WTC11 (cell line): ENCODE measurements around the gene MEGF8. TPM values are rescaled to one million over a fixed set of nuclear protein-coding genes. Genes with fewer than 3 reads are reported as not detected.

Experiments used
- ATAC-seq: fragments of 200-7000 bp; cut with Tn5 transposase; 2 replicates; pipeline ENCODE4 v1.10.0; 2021; ENCODE audit warnings: mild to moderate bottlenecking, moderate library complexity
- CTCF ChIA-PET: fragments of 300-600 bp; sonication (Branson Sonifier 250); formaldehyde crosslinking; loops from one replicate; lab custom pipeline; 2021; ENCODE audit warnings: antibody characterized with exemption; lab: Charles Lee
- POLR2A ChIA-PET: fragments of 350-600 bp; sonication (Branson Sonifier 250); formaldehyde crosslinking; loops from one replicate; lab custom pipeline; 2021; ENCODE audit warnings: antibody characterized with exemption; lab: Charles Lee
- DNase-seq: peaks from one replicate; pipeline ENCODE4 v3.0.0; 2021; ENCODE audit warnings: low spot score
- H3K27ac Mint-ChIP-seq: 2 replicates; pipeline ENCODE4 v1.8.0; 2021; ENCODE audit warnings: mixed read lengths
- H3K27me3 Mint-ChIP-seq: 2 replicates; pipeline ENCODE4 v1.8.0; 2021; ENCODE audit warnings: low read depth, mild to moderate bottlenecking, moderate library complexity, mixed read lengths
- H3K36me3 Mint-ChIP-seq: 2 replicates; pipeline ENCODE4 v1.8.0; 2021; ENCODE audit warnings: mixed read lengths
- H3K4me1 Mint-ChIP-seq: 2 replicates; pipeline ENCODE4 v1.8.0; 2022; ENCODE audit warnings: mixed read lengths
- H3K4me3 Mint-ChIP-seq: 2 replicates; pipeline ENCODE4 v1.8.0; 2021; ENCODE audit warnings: mild to moderate bottlenecking, moderate library complexity, mixed read lengths
- H3K9me3 Mint-ChIP-seq: 2 replicates; pipeline ENCODE4 v1.8.0; 2021; ENCODE audit warnings: mixed read lengths
- ATF1 ChIP-seq: sonication (generic); formaldehyde crosslinking; IDR thresholded peaks from 2 replicates; pipeline ENCODE4 v1.8.1; 2023; ENCODE audit warnings: mild to moderate bottlenecking, moderate library complexity, missing genetic modification reagents
- CTCF ChIP-seq: fragments of 200-600 bp; IDR thresholded peaks from 2 replicates; pipeline ENCODE4 v1.8.0; 2022; ENCODE audit warnings: antibody characterized with exemption
- E2F1 ChIP-seq: sonication (generic); formaldehyde crosslinking; IDR thresholded peaks from 2 replicates; pipeline ENCODE4 v1.8.0; 2022; ENCODE audit warnings: mild to moderate bottlenecking, missing genetic modification reagents
- FOXK1 ChIP-seq: sonication (generic); formaldehyde crosslinking; IDR thresholded peaks from 2 replicates; pipeline ENCODE4 v1.8.0; 2022; ENCODE audit warnings: mild to moderate bottlenecking, moderate library complexity, missing genetic modification reagents
- FOXP4 ChIP-seq: sonication (generic); formaldehyde crosslinking; IDR thresholded peaks from 2 replicates; pipeline ENCODE4 v1.8.0; 2022; ENCODE audit warnings: mild to moderate bottlenecking, missing genetic modification reagents
- GABPB1 ChIP-seq: sonication (generic); formaldehyde crosslinking; IDR thresholded peaks from 2 replicates; pipeline ENCODE4 v1.8.1; 2023; ENCODE audit warnings: mild to moderate bottlenecking, missing genetic modification reagents
- HMGXB4 ChIP-seq: sonication (generic); formaldehyde crosslinking; IDR thresholded peaks from 2 replicates; pipeline ENCODE4 v1.8.1; 2023; ENCODE audit warnings: mild to moderate bottlenecking, moderate library complexity, missing genetic modification reagents
- MAX ChIP-seq: sonication (generic); formaldehyde crosslinking; IDR thresholded peaks from 2 replicates; pipeline ENCODE4 v1.8.0; 2022; ENCODE audit warnings: mild to moderate bottlenecking, missing genetic modification reagents
- MXD4 ChIP-seq: fragments of 250-450 bp; sonication (Bioruptor Pico); IDR thresholded peaks from 2 replicates; pipeline ENCODE4 v1.8.0; 2021; ENCODE audit warnings: mild to moderate bottlenecking, moderate library complexity, borderline replicate concordance
- NFE2L1 ChIP-seq: sonication (generic); formaldehyde crosslinking; IDR thresholded peaks from 2 replicates; pipeline ENCODE4 v1.8.1; 2023; ENCODE audit warnings: missing genetic modification reagents
- NFYB ChIP-seq: sonication (generic); formaldehyde crosslinking; conservative IDR thresholded peaks from 2 replicates; pipeline ENCODE4 v1.8.0; 2022; ENCODE audit warnings: low read depth, missing genetic modification reagents
- NR2C2 ChIP-seq: sonication (generic); formaldehyde crosslinking; IDR thresholded peaks from 2 replicates; pipeline ENCODE4 v1.8.0; 2022; ENCODE audit warnings: mild to moderate bottlenecking, missing genetic modification reagents
- RELA ChIP-seq: sonication (generic); formaldehyde crosslinking; IDR thresholded peaks from 2 replicates; pipeline ENCODE4 v1.8.1; 2022; ENCODE audit warnings: missing genetic modification reagents, mild to moderate bottlenecking, borderline replicate concordance
- SP1 ChIP-seq: sonication (generic); formaldehyde crosslinking; conservative IDR thresholded peaks from 2 replicates; pipeline ENCODE4 v1.8.1; 2022; ENCODE audit warnings: missing genetic modification reagents
- USF2 ChIP-seq: sonication (generic); formaldehyde crosslinking; IDR thresholded peaks from 2 replicates; pipeline ENCODE4 v1.8.1; 2023; ENCODE audit warnings: mild to moderate bottlenecking, missing genetic modification reagents, moderate library complexity
- ZBTB43 ChIP-seq: sonication (generic); formaldehyde crosslinking; IDR thresholded peaks from 2 replicates; pipeline ENCODE4 v1.8.1; 2023; ENCODE audit warnings: mild to moderate bottlenecking, missing genetic modification reagents
- ZNF232 ChIP-seq: sonication (generic); formaldehyde crosslinking; IDR thresholded peaks from 2 replicates; pipeline ENCODE4 v1.8.0; 2022; ENCODE audit warnings: mild to moderate bottlenecking, missing genetic modification reagents
- ZNF317 ChIP-seq: sonication (generic); formaldehyde crosslinking; IDR thresholded peaks from 2 replicates; pipeline ENCODE4 v1.8.1; 2023; ENCODE audit warnings: low read depth, mild to moderate bottlenecking, moderate library complexity, missing genetic modification reagents, borderline replicate concordance
- total RNA-seq: library from RNA; stranded (reverse); gene quantifications from 3 replicates; pipeline ENCODE4 v1.2.3, GENCODE V29; 2021
- TF ChIP-seq, protein P1 (sequence below): sonication (generic); formaldehyde crosslinking; IDR thresholded peaks from 2 replicates; pipeline ENCODE4 v1.8.1; 2023; ENCODE audit warnings: mild to moderate bottlenecking, missing genetic modification reagents, borderline replicate concordance

MEGF8 gene
- total RNA-seq, 1 experiment from 2014 or later, result 42.1 TPM

DNA sequence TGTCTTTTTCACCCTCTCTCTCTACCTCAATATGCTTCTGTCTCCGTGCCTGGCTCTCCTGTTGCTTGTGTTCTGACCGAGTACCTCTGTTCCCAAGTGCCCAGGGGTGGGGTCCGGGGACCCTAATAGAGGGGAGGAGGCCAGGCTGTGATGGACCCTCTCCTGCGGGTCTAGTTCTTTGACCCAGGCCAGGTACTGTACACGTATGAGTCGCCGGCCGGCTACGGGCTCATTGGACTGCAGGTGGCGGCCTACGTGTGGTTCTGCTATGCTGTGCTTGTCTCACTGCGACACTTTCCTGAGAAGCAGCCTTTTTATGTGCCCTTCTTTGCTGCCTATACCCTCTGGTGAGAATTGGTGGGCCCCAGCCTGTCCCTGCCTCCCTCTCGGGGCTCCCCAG, 7.9 kb upstream of the MEGF8 start:
- Mint-ChIP-seq H3K4me1 (peaks cover 14% of the 10 kb centered on the region), H3K27me3 (peaks cover 48% of the 10 kb centered on the region), H3K9me3 (no peaks in the 10 kb centered on the region), H3K27ac (no peak overlapping the region), H3K4me3 (no peak overlapping the region), H3K36me3 (no peaks in the 10 kb centered on the region)
- ATAC-seq (no peak), DNase-seq (no peak)
- ChIA-PET POLR2A (no interaction called here), CTCF (interaction anchor here (1.3 kb wide), 1 partner anchor 209 kb away, joined by 3 read pairs; no protein-coding TSS in a partner anchor)
- no peak for TF ChIP-seq ZNF232 (CRISPR knock-in tag)

GRCh38 chr19:42322305-42322704, 3.1 kb upstream of the MEGF8 start:
- ChIA-PET CTCF (interaction anchor here (0.7 to 2.6 kb wide), 6 partner anchors 8 to 116 kb away, joined by 3 to 13 read pairs (median 4); partner anchors contain the start of gene TMEM145), POLR2A (no interaction called here)
- Mint-ChIP-seq H3K4me3 (no peak overlapping the region), H3K36me3 (no peaks in the 10 kb centered on the region), H3K4me1 (peaks cover 11% of the 10 kb centered on the region), H3K9me3 (no peaks in the 10 kb centered on the region)
- TF ChIP-seq MAX (CRISPR knock-in tag), result no peak
- no peak for TF ChIP-seq E2F1 (CRISPR knock-in tag)
- no peak for TF ChIP-seq FOXK1 (CRISPR knock-in tag)
- no peak for TF ChIP-seq NFE2L1
- TF ChIP-seq, protein P1, sequence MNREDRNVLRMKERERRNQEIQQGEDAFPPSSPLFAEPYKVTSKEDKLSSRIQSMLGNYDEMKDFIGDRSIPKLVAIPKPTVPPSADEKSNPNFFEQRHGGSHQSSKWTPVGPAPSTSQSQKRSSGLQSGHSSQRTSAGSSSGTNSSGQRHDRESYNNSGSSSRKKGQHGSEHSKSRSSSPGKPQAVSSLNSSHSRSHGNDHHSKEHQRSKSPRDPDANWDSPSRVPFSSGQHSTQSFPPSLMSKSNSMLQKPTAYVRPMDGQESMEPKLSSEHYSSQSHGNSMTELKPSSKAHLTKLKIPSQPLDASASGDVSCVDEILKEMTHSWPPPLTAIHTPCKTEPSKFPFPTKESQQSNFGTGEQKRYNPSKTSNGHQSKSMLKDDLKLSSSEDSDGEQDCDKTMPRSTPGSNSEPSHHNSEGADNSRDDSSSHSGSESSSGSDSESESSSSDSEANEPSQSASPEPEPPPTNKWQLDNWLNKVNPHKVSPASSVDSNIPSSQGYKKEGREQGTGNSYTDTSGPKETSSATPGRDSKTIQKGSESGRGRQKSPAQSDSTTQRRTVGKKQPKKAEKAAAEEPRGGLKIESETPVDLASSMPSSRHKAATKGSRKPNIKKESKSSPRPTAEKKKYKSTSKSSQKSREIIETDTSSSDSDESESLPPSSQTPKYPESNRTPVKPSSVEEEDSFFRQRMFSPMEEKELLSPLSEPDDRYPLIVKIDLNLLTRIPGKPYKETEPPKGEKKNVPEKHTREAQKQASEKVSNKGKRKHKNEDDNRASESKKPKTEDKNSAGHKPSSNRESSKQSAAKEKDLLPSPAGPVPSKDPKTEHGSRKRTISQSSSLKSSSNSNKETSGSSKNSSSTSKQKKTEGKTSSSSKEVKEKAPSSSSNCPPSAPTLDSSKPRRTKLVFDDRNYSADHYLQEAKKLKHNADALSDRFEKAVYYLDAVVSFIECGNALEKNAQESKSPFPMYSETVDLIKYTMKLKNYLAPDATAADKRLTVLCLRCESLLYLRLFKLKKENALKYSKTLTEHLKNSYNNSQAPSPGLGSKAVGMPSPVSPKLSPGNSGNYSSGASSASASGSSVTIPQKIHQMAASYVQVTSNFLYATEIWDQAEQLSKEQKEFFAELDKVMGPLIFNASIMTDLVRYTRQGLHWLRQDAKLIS (CRISPR knock-in tag), result no peak
- TF ChIP-seq SP1, result no peak
- no peak for TF ChIP-seq ZNF232 (CRISPR knock-in tag)
- no peak for TF ChIP-seq ZNF317
- TF ChIP-seq MXD4, result no peak
- TF ChIP-seq RELA (CRISPR knock-in tag), result no peak
- TF ChIP-seq ZBTB43, result no peak
- TF ChIP-seq ATF1 (CRISPR knock-in tag), result no peak
- TF ChIP-seq NR2C2 (CRISPR knock-in tag), result no peak
- TF ChIP-seq HMGXB4 (CRISPR knock-in tag), result no peak
- TF ChIP-seq, all 79 proteins: peak for 0
- Mint-ChIP-seq H3K27ac (no peak overlapping the region), H3K27me3 (peaks cover 44% of the 10 kb centered on the region)
- DNase-seq, result no peak
- ATAC-seq, result no peak

DNA sequence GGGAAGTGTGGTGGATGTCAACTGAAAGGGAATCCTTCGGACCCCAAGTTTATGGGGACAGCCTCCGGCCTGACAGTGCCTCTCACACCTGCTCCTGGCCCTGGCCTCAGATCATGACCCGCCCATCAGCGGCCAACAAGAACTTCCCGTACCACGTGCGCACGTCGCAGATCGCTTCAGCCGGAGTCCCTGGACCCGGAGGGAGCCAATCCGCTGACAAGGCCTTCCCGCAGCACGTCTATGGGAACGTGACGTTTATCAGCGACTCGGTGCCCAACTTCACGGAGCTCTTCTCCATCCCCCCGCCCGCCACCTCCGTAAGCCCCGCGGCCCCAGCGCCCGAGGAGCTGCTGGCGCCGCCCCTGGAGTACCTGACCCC, 2.0 kb upstream of the MEGF8 start:
- Mint-ChIP-seq H3K9me3 (no peaks in the 10 kb centered on the region), H3K27me3 (peaks cover 44% of the 10 kb centered on the region), H3K4me1 (peaks cover 13% of the 10 kb centered on the region), H3K36me3 (no peaks in the 10 kb centered on the region), H3K27ac (no peak overlapping the region; the same call in 1 of the 2 replicates), H3K4me3 (peak overlapping the region; percentile 74)
- DNase-seq (peak; percentile 76), ATAC-seq (peak; percentile 3)
- ChIA-PET POLR2A (no interaction called here), CTCF (interaction anchor here (0.6 to 2.6 kb wide), 13 partner anchors 9 to 392 kb away, joined by 3 to 13 read pairs (median 5); partner anchors contain the start of genes GSK3A and TMEM145)
- TF ChIP-seq GABPB1 (CRISPR knock-in tag), result no peak
- TF ChIP-seq NFYB (CRISPR knock-in tag), result peak; percentile 58
- TF ChIP-seq USF2 (CRISPR knock-in tag), result peak; percentile 88
- 0 out of 2 replicates have a peak, but pooled peaks have one; percentile 29 for TF ChIP-seq ZNF232 (CRISPR knock-in tag)
- peak; percentile 87; the same call in 1 of the 2 replicates for TF ChIP-seq FOXP4
- TF ChIP-seq CTCF, result no peak
